Motor neuron (in vitro differentiated cells): ENCODE results near the gene LRP5. TPM values are rescaled to one million over a fixed set of nuclear protein-coding genes. Genes with fewer than 3 reads are reported as not detected.
"Not testable (repeated sequence)": the region's sequence is repeated elsewhere in the genome, so short reads cannot be mapped to it uniquely, and the experiment has no call there.

ENCODE experiments used
- ATAC-seq, 8 experiments: fragments of 200-7000 bp; cut with Tn5 transposase; replicated peaks in 6 of 8; 2 replicates each; pipeline ENCODE4 v1.8.0; 2021; ENCODE audit warnings: mild to moderate bottlenecking in 8 of 8, moderate library complexity in 8 of 8
- H3K27ac ChIP-seq, 2 donors: fragments of 250-450 bp; sonication (Bioruptor Pico); 2 replicates each; pipeline ENCODE4 v1.9.0; 2021; ENCODE audit warnings: antibody characterized with exemption in 2 of 2, mild to moderate bottlenecking in 2 of 2, moderate library complexity in 1 of 2
- H3K4me1 ChIP-seq, 2 donors: fragments of 250-450 bp; sonication (Bioruptor Pico); replicated peaks in 1 of 2; 2 replicates each; pipeline ENCODE4 v1.6.1; 2021; ENCODE audit warnings: antibody characterized with exemption in 2 of 2, mild to moderate bottlenecking in 2 of 2, moderate library complexity in 1 of 2
- H3K4me3 ChIP-seq, 5 donors: fragments of 250-450 bp; sonication (Bioruptor Pico); 2 replicates each; pipeline ENCODE4 v1.9.0; 2021; ENCODE audit warnings: antibody characterized with exemption in 5 of 5, mild to moderate bottlenecking in 5 of 5, moderate library complexity in 4 of 5
- WGBS, 10 experiments: fragments of 450-650 bp; shearing (Covaris generic); methylation state at CpG; one replicate each; pipeline ENCODE4 v1.0.0; 2022; 5-methylcytosine and 5-hydroxymethylcytosine counted together
- in situ Hi-C, 9 experiments: fragments of 400-800 bp; cut with MboI; loops; one replicate each; pipeline ENCODE4 v1.15.0; 2021; ENCODE audit warnings: low sequenced_read_pairs in 9 of 9, low pct_unique_long_range_greater_than_20kb in 2 of 9; ENCODE audit not compliant: unreplicated experiment in 9 of 9
- total RNA-seq, 8 experiments: library from RNA; unstranded; fragments of 300-600 nt; gene quantifications; 2 replicates each; pipeline versions ENCODE4 v1.2.3 to v1.2.4, GENCODE V29; 2022

The LRP5 gene
- total RNA-seq, 8 experiments from 2014 or later: 4.8 to 49.4 (median 14.0) TPM

DNA sequence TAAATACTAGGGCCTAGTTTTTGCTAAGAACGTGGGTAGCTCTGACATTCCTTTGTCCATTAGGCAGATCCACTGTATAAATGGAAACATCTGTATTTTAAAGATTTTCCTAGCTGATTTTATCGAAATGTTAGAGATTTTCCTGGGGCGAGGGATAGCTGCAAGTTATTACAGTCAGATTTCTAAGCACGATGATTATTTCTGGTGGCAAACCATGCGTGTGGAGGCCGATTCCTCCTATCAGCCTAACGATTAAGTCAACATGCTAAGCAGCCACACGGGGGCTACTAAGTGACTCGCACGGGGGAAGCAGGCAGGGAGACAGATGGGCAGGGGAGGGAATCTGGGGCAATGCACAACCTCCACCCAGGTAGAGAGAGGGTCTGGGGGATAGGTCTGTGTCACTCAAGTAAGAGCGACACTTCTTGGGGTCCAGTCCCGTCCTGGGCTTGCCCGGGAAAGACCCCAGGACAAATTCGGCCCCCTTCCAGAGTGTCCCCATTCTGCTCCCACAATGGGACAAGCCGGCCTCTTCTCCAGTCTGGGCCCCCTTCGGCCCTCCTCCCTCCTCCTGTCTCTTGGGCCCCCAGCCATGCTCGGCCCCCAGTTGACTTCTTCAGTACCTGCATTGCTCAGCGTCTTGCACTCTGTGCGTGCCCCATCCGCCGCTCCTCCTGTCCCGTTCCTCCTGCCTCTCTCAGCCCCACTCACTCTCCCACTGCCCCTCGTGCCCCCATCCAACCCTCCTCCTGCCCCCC lies 41.2 kb upstream of the LRP5 start:
- ATAC-seq: peak; percentile 25 to 61 (median 54)
- WGBS, 10 experiments: 0 to 10% (median 1%) methylated on average over 1 to 10 of the region's 23 CpGs; no CpG with 5 or more reads in 2 of the 10 experiments
- H3K4me3 ChIP-seq: peak overlapping the region; percentile 77 to 97 (median 95)
- peak overlapping the region; percentile 96 to 99 for H3K27ac ChIP-seq
- H3K4me1 ChIP-seq: peaks cover 10 to 19% of the 10 kb centered on the region in 2 donors
- in situ Hi-C loops: loop anchor here in 3 of 9 experiments (25.0 kb wide), 3 partner anchors 166 to 1391 kb away; partner anchors contain the start of gene PPP6R3 (in 1 of the 3)

DNA sequence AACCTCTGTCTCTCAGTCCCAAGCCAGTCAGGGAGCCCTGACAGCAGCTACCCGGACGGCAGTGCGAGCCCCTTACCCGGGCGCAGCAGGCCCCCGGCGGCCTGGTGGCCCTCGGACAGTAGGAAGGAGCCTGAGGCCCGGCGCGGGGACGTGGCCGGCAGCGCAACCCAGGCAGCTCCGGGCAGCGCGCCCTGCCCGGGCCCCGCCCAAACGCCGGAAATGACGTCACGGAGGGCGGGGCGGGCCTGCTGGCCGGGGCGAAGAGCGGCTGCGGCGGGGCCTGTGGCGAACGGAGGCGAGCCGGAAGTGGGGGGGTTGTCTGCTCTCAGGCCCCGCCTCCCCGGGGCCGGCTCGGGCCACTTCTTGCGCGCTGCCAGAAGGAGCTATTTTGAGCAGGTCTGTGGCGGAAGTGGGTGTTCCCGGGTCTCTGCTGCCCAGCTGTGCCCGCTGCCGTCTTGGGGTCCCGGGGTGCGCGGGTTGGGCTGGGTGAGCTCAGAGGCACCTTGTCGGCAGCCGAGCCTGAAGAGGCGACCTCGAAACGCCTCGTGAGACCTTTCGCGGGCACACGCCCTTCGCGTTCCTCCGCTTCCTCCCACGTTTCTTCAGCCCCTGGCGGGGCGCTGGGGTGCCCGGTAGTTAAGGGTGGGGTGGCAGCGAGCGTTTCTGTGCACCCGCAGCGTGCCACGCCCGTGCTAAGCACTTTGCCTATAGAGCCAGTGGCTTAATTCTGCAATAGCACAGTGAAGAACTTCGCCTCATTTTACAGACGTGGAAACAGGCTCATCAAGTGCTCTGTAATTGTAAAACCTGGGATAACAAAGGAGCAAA lies 40.4 kb upstream of the LRP5 start, which contains the start of gene C11orf24:
TSS of gene C11orf24 (minus strand) at position 193 of the 828 bp plus-strand sequence. CDS start 8,206 bp downstream, outside the sequence.
- H3K4me3 ChIP-seq: peak within 1 kb of the TSS; percentile 77 to 97 (median 95)
- ATAC-seq: peak; percentile 83 to 95 (median 90)
- in situ Hi-C loops: loop anchor here in 3 of 9 experiments (25.0 kb wide), 3 partner anchors 165 to 1390 kb away; partner anchors contain the start of gene PPP6R3 (in 1 of the 3)
- H3K4me1 ChIP-seq: peaks cover 10 to 19% of the 10 kb centered on the region in 2 donors
- WGBS, 10 experiments: 0 to 14% (median 0%) methylated on average over 2 to 11 of the region's 71 CpGs; no CpG with 5 or more reads in 5 of the 10 experiments
- peak within 1 kb of the TSS; percentile 96 to 99 for H3K27ac ChIP-seq

DNA sequence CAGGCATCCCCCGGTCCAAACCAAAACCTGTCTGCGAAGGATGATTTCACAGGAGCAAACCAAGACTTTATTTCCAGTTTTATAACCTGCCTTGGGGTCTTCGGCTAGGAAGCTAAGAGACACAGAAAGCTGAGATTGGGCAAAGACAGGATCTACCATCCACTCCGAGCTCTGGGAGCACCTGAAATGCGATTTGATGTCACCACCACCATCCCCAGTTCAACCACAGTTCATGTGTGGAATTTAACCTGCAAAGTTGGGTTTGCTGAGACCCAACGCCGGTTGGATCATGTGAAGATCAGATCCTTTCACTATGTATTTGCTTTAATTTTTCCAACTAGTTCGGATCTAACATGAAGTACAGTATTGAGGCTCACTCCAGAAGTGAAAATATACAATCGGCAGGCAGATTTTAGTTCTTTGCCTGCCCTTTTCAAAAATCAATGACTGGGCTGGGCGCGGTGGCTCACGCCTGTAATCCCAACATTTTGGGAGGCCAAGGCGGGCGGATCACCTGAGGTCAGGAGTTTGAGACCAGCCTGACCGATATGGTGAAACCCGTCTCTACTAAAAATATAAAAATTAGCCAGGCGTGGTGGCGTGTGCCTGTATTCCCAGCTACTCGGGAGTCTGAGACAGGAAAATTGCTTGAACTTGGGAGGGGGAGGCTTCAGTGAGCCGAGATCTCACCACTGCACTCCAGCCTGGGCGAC lies 39.2 kb upstream of the LRP5 start:
- H3K27ac ChIP-seq: no peak overlapping the region
- ATAC-seq: no peak
- 85 to 100% (median 98%) methylated on average over 1 to 11 of the region's 21 CpGs; no CpG with 5 or more reads in 1 of the 10 experiments for WGBS, 10 experiments
- peak overlapping the region; percentile 77 to 97 (median 95) for H3K4me3 ChIP-seq
- H3K4me1 ChIP-seq: peaks cover 10 to 19% of the 10 kb centered on the region in 2 donors
- in situ Hi-C loops: loop anchor here in 3 of 9 experiments (25.0 kb wide), 3 partner anchors 164 to 1389 kb away; partner anchors contain the start of gene PPP6R3 (in 1 of the 3)

DNA sequence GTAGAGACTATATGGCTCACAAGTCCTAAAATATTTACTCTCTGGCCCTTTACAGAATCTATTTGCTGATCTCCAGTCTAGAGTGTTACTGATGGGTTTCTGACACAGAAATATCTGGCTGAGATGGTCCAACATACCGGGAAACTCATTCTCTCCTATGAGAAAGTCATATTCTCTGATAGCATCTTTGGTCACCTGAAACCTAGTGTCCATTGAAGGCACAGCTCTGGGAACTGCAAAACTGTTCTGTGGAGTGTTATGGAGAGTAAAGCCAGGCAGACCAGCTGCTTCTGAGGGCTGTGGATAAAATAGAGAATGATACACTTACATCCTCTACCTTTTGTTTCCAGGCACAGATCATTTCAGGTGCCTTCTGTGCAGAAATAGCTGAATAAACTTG lies 38.1 kb upstream of the LRP5 start:
- no peak overlapping the region for H3K4me3 ChIP-seq
- in situ Hi-C loops: loop anchor here in 3 of 9 experiments (25.0 kb wide), 3 partner anchors 163 to 1388 kb away; partner anchors contain the start of gene PPP6R3 (in 1 of the 3)
- H3K27ac ChIP-seq: no peak overlapping the region
- WGBS, 10 experiments: 14 to 100% (median 100%) methylated on average over 1 of the region's 1 CpG; no CpG with 5 or more reads in 6 of the 10 experiments
- peaks cover 10 to 19% of the 10 kb centered on the region in 2 donors for H3K4me1 ChIP-seq
- ATAC-seq: no peak

DNA sequence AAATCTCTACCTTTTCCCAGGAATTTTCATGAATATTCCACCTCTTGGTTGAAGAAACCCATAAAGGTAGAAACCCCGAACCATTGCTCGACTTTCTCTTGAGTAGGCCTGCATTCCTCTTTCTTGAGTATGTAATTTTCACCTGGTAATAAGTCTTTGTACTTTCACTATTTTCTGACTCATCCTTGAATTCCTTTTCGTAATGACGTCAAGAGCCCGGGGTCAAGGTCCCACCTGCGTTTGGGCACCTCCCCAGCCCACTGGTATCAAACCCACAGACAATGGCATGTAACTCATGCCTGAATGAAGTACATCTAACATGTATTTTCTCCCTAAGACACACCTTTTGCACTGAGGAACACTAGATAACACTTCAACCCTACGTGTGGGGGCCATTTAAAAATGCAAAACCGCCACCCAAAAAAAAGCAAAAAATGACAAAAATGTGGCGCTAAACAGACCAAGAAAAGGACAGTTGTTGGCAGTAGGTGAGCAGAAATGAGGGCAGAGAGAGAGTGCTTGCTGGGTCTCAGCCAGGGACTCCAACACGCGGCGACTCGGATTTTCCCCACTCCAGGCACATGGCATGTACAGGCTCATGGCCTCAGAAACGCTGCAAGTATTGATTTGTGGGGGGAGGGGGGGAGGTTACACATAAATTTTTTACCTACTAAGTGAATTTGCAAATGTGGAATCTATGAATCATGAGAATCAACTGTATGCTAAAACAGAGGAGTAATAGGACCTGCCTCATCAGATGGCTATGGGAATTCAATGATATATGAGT lies 36.5 kb upstream of the LRP5 start:
- Histone ChIP-seq H3K4me3 (no peak overlapping the region), H3K27ac (no peak overlapping the region), H3K4me1 (peaks cover 0 to 5% of the 10 kb centered on the region in 2 donors)
- in situ Hi-C loops: no loop called here
- 78 to 100% (median 93%) methylated on average over 1 to 12 of the region's 14 CpGs; no CpG with 5 or more reads in 1 of the 10 experiments for WGBS, 10 experiments
- ATAC-seq: no peak

DNA sequence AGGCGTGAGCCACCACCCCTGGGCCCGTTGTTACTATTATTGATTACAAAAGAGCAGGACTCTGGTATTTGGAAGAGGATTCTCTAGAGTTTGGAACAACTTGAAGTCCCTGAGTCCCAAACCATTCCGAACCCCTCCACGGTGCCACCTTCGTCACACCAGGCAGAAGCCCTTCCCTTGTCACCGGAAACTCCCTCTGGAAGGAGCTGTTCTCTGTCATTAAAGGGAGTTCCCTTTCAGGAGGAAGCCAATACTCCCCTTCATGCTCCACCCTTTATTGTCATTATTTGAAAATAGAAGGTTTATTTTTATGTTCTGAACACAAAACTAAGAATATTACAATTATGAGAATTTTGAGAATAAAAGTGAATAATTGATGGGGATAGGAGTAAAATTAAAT lies 35.5 kb upstream of the LRP5 start:
- Histone ChIP-seq H3K27ac (no peak overlapping the region), H3K4me1 (peaks cover 0 to 5% of the 10 kb centered on the region in 2 donors), H3K4me3 (no peak overlapping the region)
- WGBS, 10 experiments: 50 to 100% (median 80%) methylated on average over 1 to 6 of the region's 6 CpGs; no CpG with 5 or more reads in 2 of the 10 experiments
- in situ Hi-C loops: no loop called here
- no peak for ATAC-seq

DNA sequence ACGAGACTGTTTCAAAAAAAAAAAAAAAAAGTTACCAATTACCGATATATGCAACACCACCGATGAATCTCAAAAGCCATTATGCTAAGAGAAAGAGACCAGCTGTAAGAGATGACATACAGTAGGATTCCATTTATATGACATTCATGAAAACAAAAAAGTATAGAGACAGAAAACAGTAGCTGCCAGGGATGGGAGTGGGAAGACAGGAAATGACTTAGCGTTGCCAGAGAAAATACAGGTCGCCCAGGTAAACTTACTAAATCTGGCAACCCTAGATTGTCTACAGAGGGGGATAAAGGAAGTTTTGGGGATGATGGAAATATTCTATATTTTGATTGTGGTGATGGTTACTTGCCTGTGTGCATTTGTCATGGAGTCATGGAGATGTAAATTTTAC lies 32.7 kb upstream of the LRP5 start:
- WGBS, 10 experiments: 67 to 100% (median 87%) methylated on average over 2 to 5 of the region's 5 CpGs; no CpG with 5 or more reads in 1 of the 10 experiments
- no peak for ATAC-seq
- in situ Hi-C loops: no loop called here

DNA sequence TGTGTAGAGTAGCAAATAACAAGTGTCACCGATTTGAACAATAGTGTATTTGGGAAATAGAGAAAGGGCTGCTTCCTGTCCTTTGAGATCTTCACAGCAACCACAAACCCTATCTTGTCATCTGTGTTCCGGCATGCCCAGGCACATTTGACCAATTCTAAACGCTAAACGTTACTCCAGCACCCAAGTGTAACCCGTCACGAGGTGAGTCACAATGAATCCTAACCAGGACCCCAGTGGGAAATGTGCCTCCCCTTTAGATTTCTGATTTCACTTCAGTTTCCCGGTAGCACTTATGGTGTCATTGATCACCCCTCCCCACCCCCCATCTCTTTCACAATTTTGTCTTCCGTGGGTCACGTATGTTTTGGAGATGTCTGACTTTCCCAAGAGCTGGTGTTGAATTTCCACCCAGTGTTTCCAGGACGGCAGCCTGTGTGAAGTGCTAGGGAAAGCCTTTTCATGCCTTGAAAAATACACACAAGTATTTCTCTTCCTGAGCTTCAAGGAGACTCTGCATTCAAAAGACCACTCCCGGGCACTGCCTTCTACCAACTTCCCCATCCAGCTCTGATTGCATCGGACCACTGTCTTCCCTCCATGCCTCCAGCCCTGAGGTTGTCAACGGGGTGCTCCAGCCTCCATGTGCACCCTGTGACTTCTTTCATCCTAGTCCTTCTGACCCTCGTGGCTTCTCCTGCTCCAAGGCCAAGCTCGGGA lies 30.1 kb upstream of the LRP5 start:
- no peak overlapping the region for H3K27ac ChIP-seq
- no peak for ATAC-seq
- H3K4me1 ChIP-seq: no peaks in the 10 kb centered on the region
- WGBS, 10 experiments: 61 to 100% (median 82%) methylated on average over 1 to 11 of the region's 15 CpGs
- H3K4me3 ChIP-seq: no peak overlapping the region
- in situ Hi-C loops: no loop called here

More for the DNA sequence above, 32.7 kb upstream of the LRP5 start:
- Histone ChIP-seq H3K4me1 (no peaks in the 10 kb centered on the region), H3K27ac (no peak overlapping the region), H3K4me3 (no peak overlapping the region)

DNA sequence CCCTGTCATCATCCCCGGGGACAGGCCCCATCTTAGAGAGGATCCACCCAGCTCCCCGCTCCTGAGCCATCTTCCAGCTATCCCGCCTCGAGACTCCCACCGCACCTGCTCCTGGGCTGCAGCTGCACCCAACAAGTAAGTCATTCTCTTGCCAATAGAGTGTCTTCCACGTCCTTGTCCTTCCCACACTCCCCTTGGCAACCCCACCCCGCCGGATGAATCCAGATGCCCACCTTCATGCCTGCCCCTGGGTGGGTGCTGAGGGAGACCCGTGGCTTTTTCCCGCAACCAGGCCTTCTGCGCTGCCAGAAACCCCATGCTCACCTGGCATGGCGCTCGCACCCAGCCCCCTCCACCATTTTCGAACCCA lies 29.5 kb upstream of the LRP5 start:
- Histone ChIP-seq H3K4me1 (no peaks in the 10 kb centered on the region), H3K4me3 (no peak overlapping the region), H3K27ac (no peak overlapping the region)
- no peak for ATAC-seq
- WGBS, 10 experiments: 77 to 100% (median 86%) methylated on average over 1 to 5 of the region's 14 CpGs; no CpG with 5 or more reads in 3 of the 10 experiments
- in situ Hi-C loops: no loop called here

DNA sequence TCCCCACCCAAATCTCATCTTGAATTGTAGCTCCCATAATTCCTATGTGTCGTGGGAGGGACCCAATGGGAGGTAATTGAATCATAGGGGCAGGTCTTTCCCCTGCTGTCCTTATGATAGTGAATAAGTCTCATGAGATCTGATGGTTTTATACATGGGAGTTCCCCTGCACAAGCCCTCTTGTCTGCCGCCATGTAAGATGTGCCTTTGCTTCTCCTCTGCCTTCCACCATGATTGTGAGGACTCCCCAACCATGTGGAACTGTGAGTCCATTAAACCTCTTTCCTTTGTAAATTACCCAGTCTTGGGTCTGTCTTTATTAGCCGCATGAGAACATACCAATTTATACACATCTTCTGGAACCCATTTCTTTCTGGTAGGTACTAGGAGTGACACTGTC lies 27.8 kb upstream of the LRP5 start:
- whole genome bisulfite sequencing, 10 experiments: 25 to 100% (median 90%) methylated on average over 1 to 2 of the region's 3 CpGs
- H3K4me3 ChIP-seq, H3K4me1 ChIP-seq, H3K27ac ChIP-seq, in situ Hi-C loops, ATAC-seq: not testable (repeated sequence)

DNA sequence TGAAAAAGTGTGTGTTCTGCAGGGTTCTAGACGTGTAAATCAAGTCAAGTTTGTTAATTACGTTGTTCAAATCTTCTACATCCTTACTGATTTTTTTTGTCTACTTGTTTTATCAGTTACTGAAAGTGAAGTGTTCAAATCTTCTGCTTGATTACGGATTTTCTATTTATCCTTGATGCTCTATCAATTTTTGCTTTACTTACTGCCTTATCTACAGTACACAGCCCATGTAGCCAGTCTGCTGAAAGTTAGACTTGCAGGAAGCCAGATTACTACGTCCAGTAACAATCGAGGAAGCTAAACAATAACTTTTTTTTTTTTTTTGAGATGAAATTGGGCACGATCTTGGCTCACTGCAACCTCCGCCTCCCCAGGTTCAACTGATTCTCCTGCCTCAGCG lies 25.0 kb upstream of the LRP5 start:
- Histone ChIP-seq H3K4me1 (no peaks in the 10 kb centered on the region), H3K4me3 (no peak overlapping the region), H3K27ac (no peak overlapping the region)
- ATAC-seq: no peak
- in situ Hi-C loops: no loop called here
- 39 to 91% (median 63%) methylated on average over 2 to 8 of the region's 8 CpGs for WGBS, 10 experiments
